NCI-H446 treated with DMSO at 0.1 percent for 48 hours (cell line): ENCODE data around the gene MAP4K4.
"Not testable (repeated sequence)": the region's sequence is repeated elsewhere in the genome, so short reads cannot be mapped to it uniquely, and the experiment has no call there.

ENCODE experiments used
- DNase-seq: peaks from one replicate; lab custom pipeline; 2025; lab: John Stamatoyannopoulos, UW

The MAP4K4 gene

DNA sequence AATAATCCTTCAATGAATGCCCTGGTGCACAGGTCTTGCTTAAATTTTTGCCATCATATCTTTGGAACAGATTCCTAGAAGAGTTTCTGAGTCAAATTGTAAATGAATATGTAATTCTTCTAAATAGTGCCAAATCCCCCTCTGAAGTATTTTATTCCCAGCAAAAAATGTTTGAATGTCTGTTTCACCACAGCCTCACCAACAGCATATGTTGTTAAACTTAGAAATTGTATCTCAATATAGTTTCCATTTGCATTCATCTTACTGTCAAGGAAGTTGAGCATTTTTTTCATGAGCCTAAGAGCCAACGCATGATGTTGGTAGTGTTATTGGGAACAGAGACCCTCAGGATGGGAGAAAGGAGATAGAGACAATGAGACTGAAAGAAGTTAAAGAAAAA, 207.4 kb downstream of the MAP4K4 start:
- DNase-seq = no peak

DNA sequence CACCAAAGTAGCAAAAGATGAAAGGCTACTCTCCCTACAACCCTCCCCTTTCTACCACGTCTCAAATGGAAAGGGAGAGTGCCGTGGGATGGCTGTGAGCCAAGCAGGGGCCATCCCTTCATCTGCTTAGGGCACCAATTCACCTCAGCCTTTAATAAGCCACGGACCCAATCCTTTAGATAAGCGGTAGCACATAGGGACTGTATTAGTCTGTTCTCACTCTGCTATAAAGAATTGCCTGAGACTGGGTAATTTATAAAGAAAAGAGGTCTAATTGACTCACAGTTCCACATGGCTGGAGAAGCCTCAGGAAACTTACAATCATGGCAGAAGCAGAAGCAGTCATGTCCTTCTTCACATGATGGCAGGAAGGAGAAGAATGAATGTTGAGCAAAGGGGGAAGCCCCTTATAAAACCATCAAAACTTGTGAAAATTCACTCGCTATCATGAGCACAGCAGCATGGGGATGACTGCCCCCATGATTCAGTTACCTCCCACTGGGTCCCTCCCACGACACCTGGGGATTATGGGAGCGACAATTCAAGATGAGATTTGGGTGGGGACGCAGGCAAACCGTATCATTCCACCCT, 208.3 kb downstream of the MAP4K4 start:
- no peak for DNase-seq

DNA sequence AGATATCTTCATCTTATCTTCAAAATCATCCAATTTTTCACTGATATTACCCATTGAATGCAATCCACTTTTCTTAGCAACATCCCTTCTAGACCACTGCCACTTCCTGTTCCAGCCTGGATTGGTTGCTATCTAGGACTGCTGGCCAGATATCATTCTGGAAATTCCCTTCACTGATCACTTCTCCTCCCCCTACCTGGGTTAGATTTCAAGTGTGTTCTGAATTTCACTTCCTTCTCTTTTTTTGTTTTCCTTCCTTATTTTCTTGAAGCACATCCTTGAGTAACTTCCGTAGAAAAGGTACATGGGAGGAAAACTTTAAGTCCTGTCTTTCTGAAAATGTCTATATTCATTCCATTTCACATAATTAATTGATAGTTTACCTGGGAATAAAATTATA, 212.3 kb downstream of the MAP4K4 start:
- DNase-seq = no peak

DNA sequence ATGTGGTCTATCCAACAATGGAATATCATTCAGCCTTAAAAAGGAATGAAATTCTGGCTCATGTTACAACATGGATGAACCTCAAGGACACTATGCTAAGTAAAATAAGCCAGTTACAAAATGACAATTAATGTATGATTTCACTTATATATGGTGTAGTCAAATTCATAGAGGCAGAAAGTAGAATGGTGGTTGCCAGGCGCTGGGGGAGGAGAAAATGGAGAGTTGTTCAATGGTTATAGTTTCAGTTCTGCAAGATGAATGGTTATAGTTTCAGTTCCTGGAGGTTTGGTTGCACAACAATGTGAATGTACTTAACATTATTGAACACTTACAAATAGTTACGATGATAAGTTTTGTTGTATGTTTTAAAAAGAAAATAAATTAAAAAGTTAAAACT, 215.0 kb downstream of the MAP4K4 start:
- no peak for DNase-seq

DNA sequence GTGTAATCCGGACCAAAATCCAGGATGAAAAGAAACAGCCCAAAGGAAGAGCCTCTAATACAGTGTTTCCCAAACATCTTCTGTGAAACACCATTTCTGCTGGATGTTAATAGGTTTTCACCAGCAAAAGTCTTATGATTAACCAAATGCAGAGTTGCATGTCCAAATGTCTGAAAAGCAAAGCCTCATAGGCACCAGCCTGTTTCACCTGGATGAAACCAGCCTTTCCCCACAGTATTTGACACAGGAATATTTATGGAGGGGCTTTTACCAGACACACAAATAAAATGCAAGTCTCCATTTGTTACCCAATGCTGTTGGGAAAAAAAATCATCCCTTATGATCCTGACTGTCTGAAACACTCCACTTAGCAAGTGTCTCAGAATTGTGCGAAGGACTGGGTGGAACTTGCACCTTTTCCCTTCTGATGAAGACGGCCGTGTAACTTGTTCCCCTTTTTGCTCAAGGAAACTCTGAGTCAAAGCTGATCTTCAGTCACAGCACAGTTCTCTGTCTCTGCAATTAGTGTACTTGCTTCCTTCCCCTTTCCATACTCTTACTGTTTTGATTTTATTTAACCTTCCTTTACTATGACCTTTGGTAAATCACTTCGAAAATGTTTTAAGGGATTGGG, 223.9 kb downstream of the MAP4K4 start:
- DNase-seq = no peak

DNA sequence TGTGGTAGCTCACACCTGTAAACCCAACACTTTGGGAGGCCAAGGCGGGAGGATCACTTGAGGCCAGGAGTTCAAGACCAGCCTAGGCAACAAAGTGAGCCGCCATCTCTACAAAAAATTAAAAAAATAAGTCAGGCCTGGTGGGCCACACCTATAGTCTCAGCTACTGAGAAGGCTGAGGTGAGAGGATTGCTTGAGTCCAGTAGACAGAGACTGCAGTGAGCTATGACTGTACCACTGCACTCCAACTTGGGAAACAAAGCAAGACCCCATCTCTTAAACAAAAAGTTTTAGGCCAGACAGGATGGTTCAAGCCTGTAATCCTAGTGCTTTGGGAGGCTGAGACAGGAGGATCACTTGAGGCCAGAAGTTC, 224.4 kb downstream of the MAP4K4 start:
- DNase-seq = no peak

DNA sequence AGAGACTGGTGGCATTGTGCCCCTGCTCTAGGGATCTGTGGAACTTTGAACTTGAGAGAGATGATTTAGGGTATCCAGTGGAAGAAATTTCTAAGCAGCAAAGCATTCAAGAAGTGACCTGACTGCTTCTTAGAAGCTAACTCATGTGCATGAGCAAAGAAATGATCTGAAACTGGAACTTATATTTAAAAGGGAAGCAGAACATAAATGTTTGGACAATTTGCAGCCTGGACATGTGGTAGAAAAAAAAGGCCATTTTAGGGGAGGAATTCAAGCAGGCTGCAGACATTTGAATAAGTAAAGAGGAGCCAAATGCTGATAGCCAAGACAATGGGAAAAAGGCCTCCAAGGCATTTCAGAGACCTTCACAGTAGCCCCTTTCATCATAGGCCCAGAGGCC, 226.8 kb downstream of the MAP4K4 start:
- not testable (repeated sequence) for DNase-seq

DNA sequence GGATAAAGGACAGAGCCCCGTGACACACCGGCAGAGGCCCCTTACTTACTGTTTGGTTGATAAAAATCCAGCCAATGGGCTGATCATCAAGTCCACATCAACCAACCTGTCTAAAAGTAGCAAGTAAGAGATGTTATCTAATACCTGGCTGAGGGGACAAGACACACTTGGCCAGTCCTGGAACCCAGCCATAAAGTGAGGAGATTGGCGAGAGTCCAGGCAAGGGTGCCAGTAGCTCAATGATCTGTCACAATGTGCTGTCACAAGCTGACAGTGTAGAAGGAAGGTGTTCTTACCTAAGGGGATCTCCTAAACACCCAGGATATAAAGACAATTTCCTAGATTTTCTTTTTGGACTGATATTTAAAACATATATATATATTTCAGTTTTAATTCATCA, 232.5 kb downstream of the MAP4K4 start:
- DNase-seq = no peak

DNA sequence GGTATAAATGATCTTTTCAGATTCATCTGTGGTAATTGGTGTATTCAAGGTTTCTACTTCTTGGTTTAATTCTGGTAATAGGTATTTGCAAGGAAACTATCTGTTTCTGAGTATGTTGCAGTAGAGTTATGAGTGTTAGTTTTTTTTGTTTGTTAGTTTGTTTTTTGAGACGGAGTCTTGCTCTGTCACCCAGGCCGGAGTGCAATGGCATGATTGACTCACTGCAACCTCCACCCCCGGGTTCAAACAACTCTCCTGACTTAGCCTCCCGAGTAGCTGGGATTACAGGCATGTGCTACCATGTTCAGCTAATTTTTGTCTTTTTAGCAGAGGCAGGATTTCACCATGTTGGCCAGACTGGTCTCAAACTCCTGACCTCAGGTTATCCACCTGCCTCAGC, 233.3 kb downstream of the MAP4K4 start:
- no peak for DNase-seq

DNA sequence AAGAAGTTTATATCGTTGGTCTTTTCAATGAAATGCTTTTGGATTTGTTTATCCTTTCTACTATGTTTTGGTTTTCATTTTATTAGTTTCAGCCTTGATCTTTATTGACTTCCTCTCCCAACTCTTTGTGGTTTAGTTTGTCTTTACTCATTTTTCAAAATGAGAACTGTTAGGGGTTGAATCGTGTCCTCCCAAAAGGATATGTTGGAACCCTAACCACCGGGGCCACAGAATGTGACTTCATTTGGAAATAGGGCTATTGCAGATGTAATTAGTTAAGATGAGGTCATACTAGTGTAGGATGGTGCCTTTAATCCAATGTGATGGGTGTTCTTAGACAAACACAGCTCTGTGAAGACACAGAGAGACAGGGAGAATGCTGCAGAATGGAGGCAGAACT, 233.9 kb downstream of the MAP4K4 start:
- DNase-seq = no peak

DNA sequence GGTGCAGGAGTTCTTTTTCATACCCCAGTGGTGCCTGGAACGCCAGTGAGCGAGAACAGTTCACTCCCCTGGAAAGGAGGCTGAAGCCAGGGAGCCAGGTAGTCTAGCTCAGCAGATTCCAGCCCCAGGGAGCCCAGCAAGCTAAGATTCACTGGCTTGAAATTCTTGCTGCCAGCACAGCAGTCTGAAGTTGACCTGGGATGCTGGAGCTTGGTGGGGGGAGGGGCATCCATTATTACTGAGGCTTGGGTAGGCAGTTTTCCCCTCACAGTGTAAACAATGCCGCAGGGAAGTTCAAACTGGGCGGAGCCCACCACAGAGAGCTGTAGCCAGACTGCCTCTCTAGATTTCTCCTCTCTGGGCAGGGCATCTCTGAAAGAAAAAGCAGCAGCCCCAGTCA, 238.3 kb downstream of the MAP4K4 start:
- not testable (repeated sequence) for DNase-seq

DNA sequence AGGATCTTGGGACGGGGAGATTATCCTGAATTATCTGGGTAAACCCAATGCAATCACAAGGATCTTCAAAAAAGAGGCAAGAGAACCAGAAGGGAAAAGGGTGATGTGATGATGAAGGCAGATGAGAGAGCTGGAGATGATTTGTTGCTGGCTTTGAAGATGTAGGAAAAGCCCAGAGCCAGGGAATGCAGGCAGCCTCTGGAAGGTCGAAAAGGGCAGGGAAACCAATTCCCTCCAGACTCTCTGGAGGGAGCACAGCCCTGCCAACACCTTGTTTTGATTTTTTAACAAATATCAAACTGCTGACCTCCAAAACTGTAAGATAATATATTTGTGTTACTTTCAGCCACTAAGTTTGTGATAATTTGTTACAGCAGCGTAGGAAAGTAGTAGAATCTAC, 245.3 kb downstream of the MAP4K4 start:
- DNase-seq = no peak
